ENCODE results near the gene SALL3.

SALL3 gene

GRCh38 chr18:79000997-79001396 is 21.4 kb downstream of the SALL3 start:
- in situ Hi-C loops (cut with HindIII; ENCODE audit: low sequenced_read_pairs) = no loop called here

- in situ Hi-C loops (cut with HindIII; ENCODE audit: low sequenced_read_pairs) = no loop called here
Measured at GRCh38 chr18:79005653-79006052, 26.0 kb downstream of the SALL3 start.

DNA sequence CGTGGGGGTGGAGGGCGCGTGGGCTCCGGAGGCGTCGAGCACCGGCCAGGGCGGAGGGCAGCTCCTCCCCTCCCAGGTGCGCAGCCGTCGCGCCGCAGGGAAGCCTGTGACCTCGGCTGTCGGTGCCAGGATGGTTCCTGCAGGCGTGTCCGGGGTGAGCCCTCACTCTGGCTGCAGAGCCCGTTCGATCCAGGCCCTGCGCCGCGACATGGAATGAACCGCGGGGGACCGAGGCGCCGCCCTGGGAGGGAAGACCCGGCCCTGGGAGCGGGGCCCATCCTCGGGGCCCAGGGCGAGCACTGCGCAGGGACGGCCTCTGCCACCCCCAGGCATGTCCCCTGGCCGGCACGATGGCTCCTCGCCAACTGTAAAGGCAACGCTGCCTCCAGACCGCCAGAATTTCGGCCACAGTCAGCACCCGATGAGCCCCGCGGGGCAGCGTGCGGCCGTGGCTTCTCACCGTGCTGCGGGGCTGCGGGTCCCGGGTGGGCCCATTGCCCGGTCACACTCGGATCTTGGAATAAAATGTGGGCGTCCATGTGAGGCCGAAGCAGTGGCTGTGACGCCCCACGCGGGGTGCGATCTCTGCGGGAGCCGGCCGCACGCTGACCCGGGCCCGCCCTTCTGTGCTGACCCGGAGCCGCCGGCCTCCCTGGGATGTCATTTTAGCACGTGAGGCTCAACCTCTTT is 26.6 kb downstream of the SALL3 start:
- in situ Hi-C loops (cut with HindIII; ENCODE audit: low sequenced_read_pairs) = no loop called here

DNA sequence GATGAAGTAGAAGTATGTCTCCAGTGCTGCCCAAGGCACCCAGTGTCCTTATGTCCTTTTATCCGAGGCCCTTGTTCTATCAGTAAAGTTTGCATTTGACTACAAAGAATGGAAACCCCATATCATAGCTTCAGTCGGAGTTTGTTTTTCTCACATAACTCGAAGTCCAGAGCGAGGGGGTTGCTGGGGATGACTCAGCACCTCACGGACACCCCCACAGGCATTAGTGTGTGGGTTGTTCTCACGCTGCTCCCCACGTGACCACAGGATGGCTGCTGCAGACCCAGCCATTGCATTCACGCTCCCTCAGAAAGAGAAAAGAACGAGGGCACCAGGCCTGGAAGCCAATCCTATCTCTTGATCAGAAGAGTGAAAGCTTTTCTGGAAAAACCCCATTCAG is 27.8 kb downstream of the SALL3 start:
- in situ Hi-C loops (cut with HindIII; ENCODE audit: low sequenced_read_pairs) = no loop called here

DNA sequence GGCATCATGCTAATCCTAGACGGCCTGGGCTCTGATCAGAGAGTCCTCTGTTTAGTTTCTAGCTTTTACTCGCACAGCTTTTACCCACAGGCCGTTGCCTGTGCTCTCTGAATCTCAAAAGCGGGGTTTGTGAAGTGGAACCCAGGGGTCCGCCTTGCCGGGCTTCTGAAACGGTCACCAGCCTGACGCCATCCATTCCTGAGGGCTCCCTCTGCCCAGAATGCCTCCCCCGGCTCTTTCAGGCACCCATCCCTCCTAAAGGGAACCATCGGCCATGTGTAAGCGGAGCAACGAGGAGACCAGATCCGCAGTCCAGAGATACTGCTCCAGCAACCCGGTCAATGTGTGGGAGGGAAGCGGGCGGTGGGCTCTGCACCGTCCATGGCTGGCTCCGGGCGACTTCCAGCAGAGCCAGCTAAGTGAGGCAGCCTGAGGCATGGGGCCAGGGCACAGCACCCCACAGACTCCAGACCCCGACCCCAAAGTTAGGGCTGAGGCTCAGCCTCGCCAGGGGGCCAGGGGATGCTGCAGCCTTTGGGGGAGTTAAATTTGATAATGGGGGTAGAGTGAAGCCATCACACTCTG is 28.8 kb downstream of the SALL3 start:
- in situ Hi-C loops (cut with HindIII; ENCODE audit: low sequenced_read_pairs) = no loop called here

DNA sequence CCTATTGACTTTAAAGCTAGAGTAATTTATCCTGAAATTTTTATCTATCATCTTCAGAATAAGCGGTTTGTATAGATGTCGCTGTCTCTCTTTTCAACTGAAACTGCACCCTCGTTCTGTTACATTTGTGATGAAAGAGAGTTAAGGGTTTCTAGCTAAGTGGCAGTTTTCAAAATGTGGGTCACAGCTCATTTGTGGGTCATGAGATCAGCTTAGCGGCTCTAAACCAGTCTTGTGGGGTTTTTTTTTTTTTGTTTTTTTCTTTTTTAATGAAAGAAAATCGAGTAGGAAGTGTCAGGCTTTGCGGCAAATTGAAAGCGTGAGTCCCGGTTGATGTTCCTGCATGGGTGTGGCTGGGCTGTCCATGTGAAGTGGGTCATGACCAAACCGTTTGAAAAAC is 31.2 kb downstream of the SALL3 start:
- in situ Hi-C loops (cut with HindIII; ENCODE audit: low sequenced_read_pairs) = no loop called here

- in situ Hi-C loops (cut with HindIII; ENCODE audit: low sequenced_read_pairs) = no loop called here
Measured at GRCh38 chr18:79011300-79011870, 31.8 kb downstream of the SALL3 start.

DNA sequence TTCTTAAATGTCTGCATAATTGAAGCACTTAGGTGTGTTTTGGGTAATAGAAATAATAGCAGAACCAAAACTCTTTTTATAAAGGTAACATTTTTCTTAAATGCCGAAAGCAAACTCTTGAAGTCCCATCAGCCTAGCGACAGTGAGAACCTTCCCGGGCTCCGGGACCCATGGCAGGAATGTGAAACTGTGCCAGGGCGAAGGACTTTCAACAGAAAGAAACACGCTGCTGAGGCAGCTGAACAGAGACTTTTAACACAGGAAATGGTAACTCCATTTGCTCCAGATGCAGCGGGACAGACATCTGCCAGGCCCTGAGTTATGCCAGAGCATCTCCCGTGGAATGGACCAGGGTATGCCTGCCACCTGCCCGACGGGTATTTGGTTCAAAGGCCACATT is 34.3 kb downstream of the SALL3 start:
- in situ Hi-C loops (cut with HindIII; ENCODE audit: low sequenced_read_pairs) = no loop called here

GRCh38 chr18:79018911-79019310 is 39.3 kb downstream of the SALL3 start:
- in situ Hi-C loops (cut with HindIII; ENCODE audit: low sequenced_read_pairs) = no loop called here

GRCh38 chr18:79019881-79020280 is 40.3 kb downstream of the SALL3 start:
- in situ Hi-C loops (cut with HindIII; ENCODE audit: low sequenced_read_pairs) = no loop called here

GRCh38 chr18:79022603-79023002 is 43.0 kb downstream of the SALL3 start:
- in situ Hi-C loops (cut with HindIII; ENCODE audit: low sequenced_read_pairs) = no loop called here

- in situ Hi-C loops (cut with HindIII; ENCODE audit: low sequenced_read_pairs) = no loop called here
Measured at GRCh38 chr18:79026491-79026890, 46.9 kb downstream of the SALL3 start.

DNA sequence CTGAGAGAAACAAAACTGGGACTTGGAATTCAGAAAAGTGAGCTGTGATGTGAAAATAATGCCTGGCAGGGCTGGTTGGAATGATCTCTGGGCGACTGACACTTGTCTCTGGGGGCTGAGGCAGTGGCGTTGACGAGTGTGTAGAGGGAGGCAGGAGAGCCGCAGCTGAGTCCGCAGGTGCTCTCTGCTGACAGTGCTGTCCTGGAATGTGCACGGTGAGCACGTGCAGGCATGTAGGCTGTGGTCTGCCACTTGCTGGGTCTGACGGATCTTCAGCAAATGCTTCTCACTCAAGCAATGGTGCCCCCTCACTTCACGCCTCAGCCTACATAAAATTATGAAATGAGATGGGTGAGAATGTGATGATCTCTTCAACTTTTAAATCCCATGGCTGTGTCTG is 51.1 kb downstream of the SALL3 start:
- in situ Hi-C loops (cut with HindIII; ENCODE audit: low sequenced_read_pairs) = no loop called here

DNA sequence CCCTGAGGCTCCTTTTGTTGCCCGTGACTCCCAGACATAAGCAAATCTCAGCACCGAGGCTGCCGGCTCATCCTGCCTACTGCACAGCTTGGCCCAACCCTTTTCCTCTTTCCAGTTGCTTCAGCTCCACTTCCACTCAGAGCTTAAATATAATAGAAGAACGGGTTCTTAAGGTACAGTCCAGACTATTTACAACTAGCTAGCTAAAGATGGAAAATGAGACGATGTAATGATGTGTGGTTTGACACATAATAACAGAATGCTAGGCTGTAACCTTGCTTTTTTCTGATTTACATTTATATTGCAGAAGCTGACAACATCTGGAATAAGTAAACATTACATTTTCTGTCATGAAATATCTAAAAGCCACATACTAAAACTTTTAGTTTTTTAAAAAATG is 62.7 kb downstream of the SALL3 start:
- in situ Hi-C loops (cut with HindIII; ENCODE audit: low sequenced_read_pairs) = no loop called here

DNA sequence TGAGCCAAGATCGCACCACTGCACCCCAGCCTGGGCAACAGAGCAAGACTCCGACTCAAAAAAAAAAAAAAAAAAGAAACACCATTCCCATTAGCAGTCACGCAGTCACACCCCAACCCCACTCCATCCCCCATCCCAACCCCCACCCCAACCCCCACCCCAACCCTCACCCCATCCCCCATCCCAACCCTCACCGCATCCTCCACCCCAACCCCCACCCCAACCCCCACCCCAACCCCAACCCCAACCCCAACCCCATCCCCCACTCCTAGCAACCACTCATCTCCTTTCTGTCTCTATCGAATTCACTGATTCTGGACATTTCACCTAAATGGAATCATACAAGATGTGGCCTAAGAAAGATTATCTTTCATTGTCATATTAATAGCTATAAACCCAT is 63.7 kb downstream of the SALL3 start:
- in situ Hi-C loops (cut with HindIII; ENCODE audit: low sequenced_read_pairs) = no loop called here

DNA sequence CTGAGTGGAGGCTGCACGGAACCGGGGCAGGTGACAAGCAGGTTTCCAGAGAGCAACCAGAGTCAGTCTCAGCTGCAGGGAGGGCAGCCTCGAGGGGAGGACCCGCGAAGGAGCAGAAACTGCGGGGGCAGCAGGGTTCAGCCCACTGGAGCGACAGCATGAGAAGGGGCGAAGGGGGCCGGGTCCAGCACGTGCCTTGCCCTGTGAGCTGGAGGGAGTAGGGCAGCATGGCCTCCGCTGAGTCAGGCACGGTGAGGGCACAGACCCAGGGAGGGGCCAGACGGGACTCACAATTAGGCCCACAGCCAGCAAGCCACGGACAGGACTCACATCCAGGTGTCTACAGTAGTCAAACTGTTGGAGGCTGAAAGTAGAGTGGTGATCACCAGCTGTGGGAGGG is 66.9 kb downstream of the SALL3 start:
- in situ Hi-C loops (cut with HindIII; ENCODE audit: low sequenced_read_pairs) = no loop called here

DNA sequence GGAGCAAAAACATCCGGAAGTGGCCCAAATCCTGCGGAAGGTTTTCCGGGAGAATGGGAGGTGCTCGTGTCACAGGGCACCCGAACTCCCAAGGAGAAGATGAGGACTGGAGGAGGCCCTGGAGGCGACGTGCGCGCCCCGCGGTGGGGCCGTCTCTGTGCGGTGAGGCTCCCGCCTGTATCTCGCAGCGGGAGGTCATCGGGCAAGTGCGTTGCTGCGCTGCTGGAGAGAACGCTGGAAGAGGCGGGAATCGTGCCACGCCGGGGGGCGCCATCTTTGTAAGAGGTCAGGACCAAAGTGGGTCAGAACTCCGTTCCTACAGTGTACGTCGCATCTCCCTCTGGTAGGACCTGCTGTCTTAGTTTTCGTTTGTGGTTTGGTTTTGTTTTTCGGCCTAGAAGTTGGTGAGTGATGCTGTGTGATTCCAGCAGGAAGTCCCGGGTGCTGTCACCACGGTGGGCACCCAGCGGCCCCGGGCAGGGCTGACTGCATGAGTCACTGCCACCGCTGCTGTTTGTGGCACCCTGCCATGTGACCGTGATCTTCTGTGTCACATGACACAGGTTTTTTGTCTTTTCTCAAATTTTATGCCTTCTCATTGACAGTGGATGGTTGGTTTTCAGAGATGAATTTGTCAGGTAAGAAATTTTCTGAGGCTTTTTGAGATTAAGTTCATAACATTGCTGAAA is 68.1 kb downstream of the SALL3 start:
- in situ Hi-C loops (cut with HindIII; ENCODE audit: low sequenced_read_pairs) = no loop called here

DNA sequence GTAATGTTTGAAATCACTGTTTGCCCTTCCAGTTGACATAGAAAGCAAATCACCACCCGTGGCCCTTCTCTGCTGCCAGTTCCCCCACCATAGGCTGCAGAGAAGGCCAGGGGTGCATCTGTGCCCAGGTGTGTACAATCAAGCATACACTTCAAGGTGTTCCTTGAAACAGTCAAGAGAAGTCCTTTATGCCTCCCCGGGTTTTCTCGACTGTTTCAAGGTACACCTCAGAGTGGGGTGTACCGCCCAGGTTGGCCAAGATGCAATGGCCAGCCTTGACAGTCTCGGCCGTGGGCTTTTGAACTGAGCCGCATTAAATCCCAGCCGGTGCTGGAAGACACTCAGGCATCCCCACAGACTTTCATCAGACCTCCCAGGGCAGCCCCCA is 68.6 kb downstream of the SALL3 start:
- in situ Hi-C loops (cut with HindIII; ENCODE audit: low sequenced_read_pairs) = no loop called here

DNA sequence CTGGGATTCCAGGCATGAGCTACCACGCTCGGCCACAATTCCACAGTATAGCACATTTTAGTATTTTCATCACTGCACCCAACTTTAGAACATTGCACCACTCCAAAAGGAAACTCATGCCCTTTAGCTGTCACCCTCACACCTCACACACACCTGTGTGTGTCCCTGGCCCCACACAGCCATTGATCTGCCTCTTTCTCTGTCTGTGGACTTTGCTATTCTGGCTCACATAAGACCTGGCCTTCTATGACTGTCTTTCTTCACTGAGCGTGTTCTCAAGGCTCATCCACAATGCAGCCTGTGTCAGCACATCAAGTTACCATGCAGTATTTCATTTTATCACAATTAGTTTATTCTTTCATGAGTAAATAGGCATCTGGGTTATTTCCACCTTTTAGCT is 69.9 kb downstream of the SALL3 start:
- in situ Hi-C loops (cut with HindIII; ENCODE audit: low sequenced_read_pairs) = no loop called here
